ENCODE results near the gene PRCD.

Gene PRCD

GRCh38 chr17:76593959-76594358, 54.1 kb downstream of the PRCD start:
- DNase-seq (ENCODE audit: low read depth in 2 of 3, low spot score in 1 of 3): no peak

- no peak for DNase-seq (ENCODE audit: low read depth in 2 of 3, low spot score in 1 of 3)
Measured at GRCh38 chr17:76594690-76595089, 54.8 kb downstream of the PRCD start.
